ENCODE data around the gene PEX1.

DNA sequence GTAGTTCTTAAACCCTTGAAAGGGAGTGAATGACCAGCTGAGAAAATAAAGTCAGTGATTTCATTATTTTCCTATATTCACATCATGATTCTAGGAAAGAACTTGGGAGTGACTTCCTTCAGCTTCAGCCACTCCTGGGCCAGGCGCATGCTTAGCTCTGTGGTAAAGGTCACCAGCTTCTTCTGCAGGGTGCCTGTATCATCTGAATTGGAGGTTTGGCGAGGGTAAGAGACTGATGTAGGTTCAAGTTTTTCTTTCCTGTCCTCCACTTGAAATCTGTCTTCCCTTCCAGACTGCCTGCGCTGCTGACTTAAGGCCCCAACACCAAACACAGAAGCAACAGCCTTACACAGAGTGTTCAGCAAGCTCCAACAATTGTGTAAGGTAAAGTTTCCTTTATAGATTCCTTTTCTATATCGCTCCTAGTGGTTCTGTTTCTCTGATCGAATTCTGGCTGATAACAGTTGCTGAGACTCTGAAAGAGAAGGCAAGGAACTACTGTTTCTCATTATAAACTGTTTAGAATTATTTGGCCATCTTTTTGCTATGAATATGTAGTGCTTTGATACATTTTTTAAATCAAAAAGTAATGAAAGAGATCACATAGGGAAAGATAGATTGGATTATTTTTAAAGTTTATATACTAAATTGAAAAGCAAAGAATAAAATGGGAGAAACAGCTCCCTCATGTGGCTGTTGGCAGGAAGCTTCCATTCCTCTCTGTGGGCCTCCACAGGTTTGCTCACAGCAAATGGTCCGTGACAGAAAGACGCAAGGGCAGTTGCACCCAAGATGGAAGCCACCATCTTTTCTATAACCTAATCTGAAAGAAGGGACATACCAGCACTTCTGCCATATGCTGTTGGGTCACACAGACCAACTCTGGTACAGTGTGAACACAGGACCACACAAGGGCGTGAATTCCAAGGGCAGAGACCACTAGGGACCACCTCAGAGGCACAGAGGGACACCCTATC lies 67.0 kb downstream of the PEX1 start:
- TF ChIP-seq, protein P1, sequence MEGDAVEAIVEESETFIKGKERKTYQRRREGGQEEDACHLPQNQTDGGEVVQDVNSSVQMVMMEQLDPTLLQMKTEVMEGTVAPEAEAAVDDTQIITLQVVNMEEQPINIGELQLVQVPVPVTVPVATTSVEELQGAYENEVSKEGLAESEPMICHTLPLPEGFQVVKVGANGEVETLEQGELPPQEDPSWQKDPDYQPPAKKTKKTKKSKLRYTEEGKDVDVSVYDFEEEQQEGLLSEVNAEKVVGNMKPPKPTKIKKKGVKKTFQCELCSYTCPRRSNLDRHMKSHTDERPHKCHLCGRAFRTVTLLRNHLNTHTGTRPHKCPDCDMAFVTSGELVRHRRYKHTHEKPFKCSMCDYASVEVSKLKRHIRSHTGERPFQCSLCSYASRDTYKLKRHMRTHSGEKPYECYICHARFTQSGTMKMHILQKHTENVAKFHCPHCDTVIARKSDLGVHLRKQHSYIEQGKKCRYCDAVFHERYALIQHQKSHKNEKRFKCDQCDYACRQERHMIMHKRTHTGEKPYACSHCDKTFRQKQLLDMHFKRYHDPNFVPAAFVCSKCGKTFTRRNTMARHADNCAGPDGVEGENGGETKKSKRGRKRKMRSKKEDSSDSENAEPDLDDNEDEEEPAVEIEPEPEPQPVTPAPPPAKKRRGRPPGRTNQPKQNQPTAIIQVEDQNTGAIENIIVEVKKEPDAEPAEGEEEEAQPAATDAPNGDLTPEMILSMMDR (IDR thresholded peaks at IDR 0.05) = peak; percentile 44 to 64 (median 61)
- no peak for TF ChIP-seq POLR2A (IDR thresholded peaks at IDR 0.05)

Data from transverse colon (tissue), 3 donors.